HCT116 (cell line): ENCODE measurements around the gene TNFRSF25. TPM values are rescaled to one million over a fixed set of nuclear protein-coding genes. Genes with fewer than 3 reads are reported as not detected.

ENCODE experiments used
- ATAC-seq: fragments of 200-7000 bp; cut with Tn5 transposase; 2 replicates; pipeline ENCODE4 v1.9.1; 2020; ENCODE audit warnings: mild to moderate bottlenecking, moderate library complexity
- BruUV-seq: library from RNA; stranded (reverse); fragments of 400-500 nt; replicated peaks from 2 replicates; lab custom pipeline; 2021; lab: Mats Ljungman, UMichigan
- CTCF ChIA-PET: fragments of 300-600 bp; sonication (Branson Sonifier 250); formaldehyde crosslinking; loops from one replicate; lab custom pipeline; 2021; ENCODE audit warnings: antibody characterized with exemption; lab: Charles Lee
- POLR2A ChIA-PET: fragments of 300-600, 350-600 bp; sonication (Branson Sonifier 250); formaldehyde crosslinking; loops from one replicate; lab custom pipeline; 2021; ENCODE audit warnings: antibody characterized with exemption; lab: Charles Lee
- RAD21 ChIA-PET, 2 experiments: fragments of 300-600 bp; sonication (Branson Sonifier 250); formaldehyde crosslinking; loops; one replicate each; lab custom pipeline; 2023; ENCODE audit warnings: low total read pairs in 2 of 2; ENCODE audit not compliant: uncharacterized antibody in 2 of 2, unreplicated experiment in 2 of 2, low non-redundant PET in 1 of 2; lab: Charles Lee
- DNase-seq: peaks from one replicate; pipeline ENCODE4 v3.0.0-alpha.2; 2010; ENCODE audit warnings: low read depth, low spot score
- H2AFZ ChIP-seq: fragments of 200-600 bp; shearing (Covaris generic), sonication (generic); 2 replicates; pipeline ENCODE4 v1.6.1; 2017; ENCODE audit warnings: low read depth, mixed run types, mixed read lengths, antibody characterized with exemption, low read length; ENCODE audit not compliant: poor library complexity, severe bottlenecking
- H3K27ac ChIP-seq: 2 replicates; pipeline ENCODE4 v1.5.1; 2012; ENCODE audit warnings: low read depth, low read length
- H3K27me3 ChIP-seq: fragments of 200-600 bp; sonication (generic); 2 replicates; pipeline ENCODE4 v1.6.1; 2016; ENCODE audit warnings: mixed run types, low read length, mixed read lengths; ENCODE audit not compliant: insufficient read depth
- H3K36me3 ChIP-seq, 2 experiments: fragments of 200-500 bp in 1 of 2; fragments of 200-600 bp in 1 of 2; sonication (Bioruptor generic) in 1 of 2; sonication (generic) in 1 of 2; 2 replicates each; pipeline versions ENCODE4 v1.5.1 to v1.6.1; 2014 to 2016; ENCODE audit warnings: low read length in 2 of 2, inconsistent platforms in 1 of 2, mixed read lengths in 1 of 2, mixed run types in 1 of 2; ENCODE audit not compliant: insufficient read depth in 2 of 2, control insufficient read depth in 1 of 2
- H3K4me1 ChIP-seq, 2 experiments: fragments of 200-600 bp in 1 of 2; sonication (generic) in 1 of 2; 2 replicates each; pipeline versions ENCODE4 v1.5.1 to v1.6.1; 2012 to 2017; ENCODE audit warnings: low read length in 2 of 2, inconsistent platforms in 1 of 2, mild to moderate bottlenecking in 1 of 2, mixed read lengths in 1 of 2, mixed run types in 1 of 2, moderate library complexity in 1 of 2; ENCODE audit not compliant: insufficient read depth in 2 of 2, control insufficient read depth in 1 of 2
- H3K4me2 ChIP-seq: fragments of 200-600 bp; sonication (generic); 2 replicates; pipeline ENCODE4 v1.6.1; 2017; ENCODE audit warnings: mixed run types, low read length, mixed read lengths
- H3K4me3 ChIP-seq, 2 experiments: fragments of 200-600 bp in 1 of 2; sonication (generic) in 1 of 2; replicated peaks in 1 of 2; 2 replicates each; pipeline ENCODE4 v1.5.1; 2011 to 2016; ENCODE audit warnings: low read length in 2 of 2, control low read depth in 1 of 2, low read depth in 1 of 2, mild to moderate bottlenecking in 1 of 2, mixed read lengths in 1 of 2, mixed run types in 1 of 2
- H3K79me2 ChIP-seq: fragments of 200-600 bp; sonication (generic); 2 replicates; pipeline ENCODE4 v1.6.1; 2017; ENCODE audit warnings: mild to moderate bottlenecking, mixed run types, low read length, moderate library complexity, mixed read lengths; ENCODE audit not compliant: insufficient read depth
- H3K9ac ChIP-seq: fragments of 200-600 bp; sonication (generic); 2 replicates; pipeline ENCODE4 v1.6.1; 2016; ENCODE audit warnings: low read length, mixed read lengths
- H3K9me2 ChIP-seq: fragments of 200-600 bp; sonication (generic), shearing (Covaris generic); 2 replicates; pipeline ENCODE4 v1.6.1; 2017; ENCODE audit warnings: mixed run types, mild to moderate bottlenecking, moderate library complexity; ENCODE audit not compliant: insufficient read depth
- H3K9me3 ChIP-seq, 2 experiments: fragments of 200-500 bp in 1 of 2; fragments of 200-600 bp in 1 of 2; sonication (Bioruptor generic) in 1 of 2; sonication (generic) in 1 of 2; 2 replicates each; pipeline ENCODE4 v1.6.1; 2014 to 2017; ENCODE audit warnings: low read length in 2 of 2, mixed read lengths in 2 of 2, inconsistent platforms in 1 of 2, low read depth in 1 of 2, mild to moderate bottlenecking in 1 of 2, mixed run types in 1 of 2, moderate library complexity in 1 of 2; ENCODE audit not compliant: control insufficient read depth in 1 of 2, insufficient read depth in 1 of 2
- H4K20me1 ChIP-seq: fragments of 200-600 bp; sonication (generic), shearing (Covaris generic); 2 replicates; pipeline ENCODE4 v1.6.1; 2017; ENCODE audit warnings: mixed run types, mild to moderate bottlenecking, moderate library complexity; ENCODE audit not compliant: insufficient read depth
- CEBPB ChIP-seq: IDR thresholded peaks from 2 replicates; pipeline ENCODE4 v1.6.1; 2012; ENCODE audit warnings: low read depth
- EGR1 ChIP-seq: IDR thresholded peaks from 2 replicates; pipeline ENCODE4 v1.6.1; 2012; ENCODE audit warnings: low read depth
- ELF1 ChIP-seq: IDR thresholded peaks from 2 replicates; pipeline ENCODE4 v1.6.1; 2012; ENCODE audit warnings: low read depth, borderline replicate concordance
- EZH2 ChIP-seq: fragments of 200-600 bp; sonication (generic); IDR thresholded peaks from 2 replicates; pipeline ENCODE4 v1.6.1; 2017; ENCODE audit warnings: antibody characterized with exemption, mixed run types
- FOSL1 ChIP-seq: IDR thresholded peaks from 2 replicates; pipeline ENCODE4 v1.6.1; 2012; ENCODE audit warnings: low read depth
- JUND ChIP-seq: IDR thresholded peaks from 2 replicates; pipeline ENCODE4 v1.6.1; 2012
- POLR2A ChIP-seq: IDR thresholded peaks from 2 replicates; pipeline ENCODE4 v1.7.0; 2011; ENCODE audit warnings: borderline replicate concordance; ENCODE audit not compliant: insufficient read depth, insufficient read length; ENCODE audit errors: extremely low read depth
- POLR2AphosphoS5 ChIP-seq: IDR thresholded peaks from 2 replicates; pipeline ENCODE4 v1.6.1; 2011; ENCODE audit warnings: mild to moderate bottlenecking, low read depth, low read length, moderate library complexity
- SIN3A ChIP-seq: IDR thresholded peaks from 2 replicates; pipeline ENCODE4 v1.6.1; 2012; ENCODE audit warnings: low read depth
- SP1 ChIP-seq: IDR thresholded peaks from 2 replicates; pipeline ENCODE4 v1.6.1; 2012; ENCODE audit warnings: low read depth
- TCF7L2 ChIP-seq: IDR thresholded peaks from 2 replicates; pipeline ENCODE4 v1.7.0; 2011; ENCODE audit warnings: borderline replicate concordance, inconsistent platforms; ENCODE audit not compliant: insufficient read depth, insufficient read length; ENCODE audit errors: extremely low read depth
- intact Hi-C: fragments of 100-400 bp; cut with micrococcal nuclease; formaldehyde crosslinking; loops from 2 replicates; pipeline ENCODE4 v1.10.0; 2022
- total RNA-seq: library from RNA; stranded (reverse); gene quantifications from one replicate; pipeline ENCODE4 v1.2.1, GENCODE V29; 2021; ENCODE audit not compliant: unreplicated experiment
- TF ChIP-seq, protein P1 (sequence below): IDR thresholded peaks from 2 replicates; pipeline ENCODE4 v1.6.1; 2012; ENCODE audit warnings: low read depth
- TF ChIP-seq, protein P2 (sequence below), 3 experiments: fragments of 200-600 bp in 1 of 3; sonication (generic) in 1 of 3; IDR thresholded peaks in 2 of 3; conservative IDR thresholded peaks in 1 of 3; 2 replicates each; pipeline ENCODE4 v1.5.1; 2012 to 2017; ENCODE audit warnings: low read depth in 2 of 3, low read length in 2 of 3, antibody characterized with exemption in 1 of 3, borderline replicate concordance in 1 of 3, control low read depth in 1 of 3, mild to moderate bottlenecking in 1 of 3, mixed read lengths in 1 of 3, mixed run types in 1 of 3, moderate library complexity in 1 of 3; ENCODE audit not compliant: insufficient read depth in 1 of 3

The TNFRSF25 gene
- total RNA-seq, 1 experiment from 2014 or later: 27.5 TPM

- Histone ChIP-seq H3K27ac (peak overlapping the region; percentile 81), H3K4me1 (peaks cover 48 to 71% of the 10 kb centered on the region in 2 experiments)
These were observed 39.5 kb downstream of the TNFRSF25 start for GRCh38 chr1:6426277-6426971.

DNA sequence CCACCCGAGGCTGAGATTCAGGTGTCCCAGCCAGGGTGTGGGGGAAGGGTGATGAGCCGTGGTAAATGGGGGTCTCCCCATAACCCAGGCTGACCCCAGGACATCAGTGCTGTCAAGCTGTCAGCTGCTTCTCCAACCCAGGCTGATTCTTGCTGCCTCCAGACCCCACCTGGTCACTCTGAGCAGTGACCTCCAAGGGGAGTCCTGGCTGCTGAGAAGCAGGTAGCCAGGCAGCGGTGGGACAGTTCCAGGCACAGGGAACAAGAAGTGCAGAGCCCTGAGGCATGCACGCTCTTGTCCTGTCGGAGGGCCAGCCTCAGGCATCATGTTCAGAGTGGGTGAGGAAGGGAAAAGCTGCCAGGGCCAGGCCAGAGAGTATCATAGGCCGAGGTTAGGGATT, 40.3 kb downstream of the TNFRSF25 start:
- ChIA-PET RAD21 (no interaction called here), POLR2A (interaction anchor here (0.7 to 0.9 kb wide), 2 partner anchors 12 to 15 kb away, joined by 3 to 4 read pairs; no protein-coding TSS in a partner anchor), CTCF (interaction anchor here (1.4 to 2.7 kb wide), 3 partner anchors 12 to 14 kb away, joined by 5 to 19 read pairs (median 8); no protein-coding TSS in a partner anchor)
- Histone ChIP-seq H3K4me3 (peak overlapping the region; percentile 62 to 76), H2AFZ (no peak overlapping the region), H3K27me3 (no peaks in the 10 kb centered on the region), H3K9ac (peak overlapping the region; percentile 73), H3K79me2 (peaks cover 11% of the 10 kb centered on the region; the same call in 1 of the 2 replicates), H4K20me1 (no peaks in the 10 kb centered on the region), H3K4me1 (peaks cover 54 to 79% of the 10 kb centered on the region in 2 experiments), H3K4me2 (peak overlapping the region; percentile 83), H3K36me3 (no peaks in the 10 kb centered on the region), H3K27ac (peak overlapping the region; percentile 81; the same call in 1 of the 2 replicates), H3K9me3 (no peaks in the 10 kb centered on the region), H3K9me2 (no peaks in the 10 kb centered on the region)
- DNase-seq (no peak), ATAC-seq (no peak)
- intact Hi-C loops: no loop called here
- BruUV-seq: TSS peak; percentile 47
- TF ChIP-seq ELF1: no peak
- no peak for TF ChIP-seq JUND
- TF ChIP-seq FOSL1: no peak
- TF ChIP-seq, protein P1, sequence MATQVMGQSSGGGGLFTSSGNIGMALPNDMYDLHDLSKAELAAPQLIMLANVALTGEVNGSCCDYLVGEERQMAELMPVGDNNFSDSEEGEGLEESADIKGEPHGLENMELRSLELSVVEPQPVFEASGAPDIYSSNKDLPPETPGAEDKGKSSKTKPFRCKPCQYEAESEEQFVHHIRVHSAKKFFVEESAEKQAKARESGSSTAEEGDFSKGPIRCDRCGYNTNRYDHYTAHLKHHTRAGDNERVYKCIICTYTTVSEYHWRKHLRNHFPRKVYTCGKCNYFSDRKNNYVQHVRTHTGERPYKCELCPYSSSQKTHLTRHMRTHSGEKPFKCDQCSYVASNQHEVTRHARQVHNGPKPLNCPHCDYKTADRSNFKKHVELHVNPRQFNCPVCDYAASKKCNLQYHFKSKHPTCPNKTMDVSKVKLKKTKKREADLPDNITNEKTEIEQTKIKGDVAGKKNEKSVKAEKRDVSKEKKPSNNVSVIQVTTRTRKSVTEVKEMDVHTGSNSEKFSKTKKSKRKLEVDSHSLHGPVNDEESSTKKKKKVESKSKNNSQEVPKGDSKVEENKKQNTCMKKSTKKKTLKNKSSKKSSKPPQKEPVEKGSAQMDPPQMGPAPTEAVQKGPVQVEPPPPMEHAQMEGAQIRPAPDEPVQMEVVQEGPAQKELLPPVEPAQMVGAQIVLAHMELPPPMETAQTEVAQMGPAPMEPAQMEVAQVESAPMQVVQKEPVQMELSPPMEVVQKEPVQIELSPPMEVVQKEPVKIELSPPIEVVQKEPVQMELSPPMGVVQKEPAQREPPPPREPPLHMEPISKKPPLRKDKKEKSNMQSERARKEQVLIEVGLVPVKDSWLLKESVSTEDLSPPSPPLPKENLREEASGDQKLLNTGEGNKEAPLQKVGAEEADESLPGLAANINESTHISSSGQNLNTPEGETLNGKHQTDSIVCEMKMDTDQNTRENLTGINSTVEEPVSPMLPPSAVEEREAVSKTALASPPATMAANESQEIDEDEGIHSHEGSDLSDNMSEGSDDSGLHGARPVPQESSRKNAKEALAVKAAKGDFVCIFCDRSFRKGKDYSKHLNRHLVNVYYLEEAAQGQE: no peak
- no peak for TF ChIP-seq POLR2A
- TF ChIP-seq EZH2: no peak
- TF ChIP-seq SP1: no peak
- no peak for TF ChIP-seq SIN3A
- TF ChIP-seq CEBPB: no peak
- TF ChIP-seq, protein P2, sequence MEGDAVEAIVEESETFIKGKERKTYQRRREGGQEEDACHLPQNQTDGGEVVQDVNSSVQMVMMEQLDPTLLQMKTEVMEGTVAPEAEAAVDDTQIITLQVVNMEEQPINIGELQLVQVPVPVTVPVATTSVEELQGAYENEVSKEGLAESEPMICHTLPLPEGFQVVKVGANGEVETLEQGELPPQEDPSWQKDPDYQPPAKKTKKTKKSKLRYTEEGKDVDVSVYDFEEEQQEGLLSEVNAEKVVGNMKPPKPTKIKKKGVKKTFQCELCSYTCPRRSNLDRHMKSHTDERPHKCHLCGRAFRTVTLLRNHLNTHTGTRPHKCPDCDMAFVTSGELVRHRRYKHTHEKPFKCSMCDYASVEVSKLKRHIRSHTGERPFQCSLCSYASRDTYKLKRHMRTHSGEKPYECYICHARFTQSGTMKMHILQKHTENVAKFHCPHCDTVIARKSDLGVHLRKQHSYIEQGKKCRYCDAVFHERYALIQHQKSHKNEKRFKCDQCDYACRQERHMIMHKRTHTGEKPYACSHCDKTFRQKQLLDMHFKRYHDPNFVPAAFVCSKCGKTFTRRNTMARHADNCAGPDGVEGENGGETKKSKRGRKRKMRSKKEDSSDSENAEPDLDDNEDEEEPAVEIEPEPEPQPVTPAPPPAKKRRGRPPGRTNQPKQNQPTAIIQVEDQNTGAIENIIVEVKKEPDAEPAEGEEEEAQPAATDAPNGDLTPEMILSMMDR (IDR thresholded peaks at IDR 0.05 in 2 of 3, conservative IDR thresholded peaks at IDR 0.05 in 1 of 3; ENCODE audit: borderline replicate concordance in 1 of 3, insufficient read depth in 1 of 3, low read depth in 2 of 3, low read length in 2 of 3): no peak
- TF ChIP-seq TCF7L2: no peak
- no peak for TF ChIP-seq POLR2AphosphoS5
- TF ChIP-seq EGR1: no peak

More at GRCh38 chr1:6426277-6426971, 39.5 kb downstream of the TNFRSF25 start:
- BruUV-seq: no TSS peak
- H3K36me3 ChIP-seq: no peaks in the 10 kb centered on the region
- no peaks in the 10 kb centered on the region for H3K9me2 ChIP-seq
- no peaks in the 10 kb centered on the region for H3K27me3 ChIP-seq
- H2AFZ ChIP-seq: no peak overlapping the region
- H3K4me2 ChIP-seq: peak overlapping the region; percentile 83
- intact Hi-C loops: no loop called here
- no peaks in the 10 kb centered on the region for H4K20me1 ChIP-seq
- ChIA-PET CTCF (interaction anchor here (2.7 kb wide), 1 partner anchor 12 kb away, joined by 19 read pairs; no protein-coding TSS in a partner anchor), RAD21 (no interaction called here), POLR2A (interaction anchor here (0.7 to 0.9 kb wide), 2 partner anchors 11 to 14 kb away, joined by 3 to 4 read pairs; no protein-coding TSS in a partner anchor)
- H3K9ac ChIP-seq: peak overlapping the region; percentile 73
- TF ChIP-seq EZH2: no peak
- no peak for TF ChIP-seq SP1
- ATAC-seq (no peak), DNase-seq (no peak)
- peak overlapping the region; percentile 62 to 76; a peak in 2 of 4 replicates for H3K4me3 ChIP-seq
- peaks cover 11% of the 10 kb centered on the region; the same call in 1 of the 2 replicates for H3K79me2 ChIP-seq
- no peaks in the 10 kb centered on the region for H3K9me3 ChIP-seq
